Dedifferentiated amniotic fluid mesenchymal stem cell (primary cell): ENCODE data around the gene MAN2A1.
A peak's percentile ranks its signal among the peaks of the same experiment; 100 is the strongest.

ENCODE experiments used
- DNase-seq: peaks from one replicate; pipeline ENCODE4 v3.0.0-alpha.2; 2016; ENCODE audit errors: extremely low spot score

Gene MAN2A1

DNA sequence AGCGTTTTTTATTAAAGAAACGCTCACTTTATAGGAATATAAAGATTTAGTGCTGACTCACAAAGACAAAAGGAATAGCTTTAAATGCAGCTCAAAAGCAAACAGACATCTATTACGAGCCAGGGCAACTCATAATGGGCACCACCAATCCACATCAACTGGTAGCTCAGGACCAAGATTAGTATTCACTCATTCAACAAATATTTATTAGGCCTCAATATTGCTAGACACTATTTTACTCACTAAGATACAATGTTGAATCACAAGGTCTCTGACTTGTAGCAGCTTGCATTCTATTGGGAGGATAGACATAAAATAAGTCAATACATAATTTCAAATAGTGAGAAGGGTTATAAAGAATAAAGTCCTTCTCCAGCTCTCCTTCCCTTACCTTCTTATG lies 8.0 kb upstream of the MAN2A1 start:
- no peak for DNase-seq

DNA sequence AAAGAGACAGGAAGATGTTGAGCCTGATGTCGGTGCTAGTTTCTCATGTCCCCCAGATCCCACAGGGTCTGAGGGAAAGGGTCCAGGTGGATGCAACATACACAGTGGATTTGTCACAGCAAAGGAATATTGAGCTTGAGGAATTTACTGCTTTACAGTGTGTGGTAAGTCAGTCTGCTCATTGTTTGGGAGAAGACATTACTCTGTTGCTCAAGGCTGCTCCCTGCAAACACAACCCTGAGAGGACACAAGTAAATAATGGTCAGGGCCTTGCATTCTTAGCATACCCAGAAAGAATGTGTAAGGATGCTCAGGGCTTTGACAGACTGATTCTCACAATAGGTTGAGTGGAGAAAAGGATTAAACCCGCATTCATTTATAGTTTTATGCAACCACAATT lies 7.3 kb upstream of the MAN2A1 start:
- no peak for DNase-seq

DNA sequence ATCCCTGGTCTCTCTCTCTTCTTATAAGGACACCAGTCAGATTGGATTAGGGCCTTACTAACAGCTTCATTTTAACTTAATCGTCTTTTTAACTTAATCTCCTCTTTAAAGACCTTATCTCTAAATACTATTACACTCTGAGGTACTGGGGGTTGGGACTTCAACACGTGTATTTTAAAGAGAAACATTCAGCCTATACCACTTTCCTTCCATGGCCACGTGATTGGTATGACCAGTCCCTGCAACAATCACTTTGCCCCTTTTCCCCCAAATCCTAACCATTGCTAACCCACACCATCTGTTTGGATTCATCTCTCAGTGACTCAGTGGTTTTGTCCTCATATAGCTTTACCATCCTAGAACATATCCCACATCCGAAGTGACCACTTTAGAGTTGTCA lies 3.8 kb upstream of the MAN2A1 start:
- no peak for DNase-seq

DNA sequence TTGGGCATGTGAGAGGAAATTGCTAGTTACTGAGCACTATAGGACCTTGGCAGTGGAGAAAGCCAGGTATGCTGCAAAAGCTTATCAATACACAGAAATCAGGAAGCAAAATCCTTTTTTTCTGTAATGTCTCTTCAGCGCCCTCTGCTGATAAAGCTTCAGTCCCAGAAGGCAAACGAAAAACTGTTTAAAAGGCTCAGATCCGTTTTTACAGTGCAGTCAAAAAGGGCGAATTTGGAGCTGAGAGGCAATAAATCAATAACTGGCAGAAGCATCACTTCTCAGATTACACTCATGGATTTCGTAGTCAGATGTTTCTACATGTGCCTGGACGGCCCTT lies 1.1 kb upstream of the MAN2A1 start:
- no peak for DNase-seq

DNA sequence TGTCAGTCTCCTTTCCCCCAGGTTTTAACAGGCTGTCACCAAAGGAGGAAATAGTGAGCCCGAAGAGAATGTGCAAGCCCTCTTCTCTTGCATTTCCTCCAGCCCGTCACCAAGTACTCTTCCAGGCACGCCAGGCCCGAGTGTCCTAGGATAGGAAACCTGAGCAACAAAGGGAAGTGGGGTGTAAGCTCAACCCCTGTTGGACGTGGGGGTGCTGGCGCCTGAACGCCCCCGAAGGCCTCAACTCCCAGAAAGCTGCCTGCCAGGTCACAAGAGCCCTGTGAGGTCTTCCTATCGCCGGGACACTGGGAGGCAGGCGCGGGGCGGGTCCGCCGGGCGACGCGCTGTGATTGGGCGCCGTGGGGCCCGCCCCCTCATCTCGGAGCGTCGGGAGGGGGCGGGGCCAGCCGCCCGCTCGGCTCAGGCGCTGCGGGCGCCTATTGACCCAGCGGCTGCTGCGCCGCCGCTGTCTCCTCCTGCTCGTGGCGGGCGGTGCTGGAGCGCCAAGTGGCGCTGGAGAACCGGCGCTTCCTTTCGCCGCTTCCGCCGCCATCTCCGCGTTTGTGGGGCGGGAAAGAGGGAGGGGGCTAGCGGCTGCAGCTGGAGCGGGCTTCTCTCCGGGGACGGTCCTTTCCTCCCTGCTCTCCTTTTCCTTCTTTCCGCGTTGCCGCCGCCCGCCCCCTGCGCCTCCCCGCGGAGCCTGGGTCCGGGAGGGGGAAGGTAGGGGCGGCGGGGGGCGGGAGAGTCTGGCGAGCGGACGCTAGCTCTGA lies 572 bp upstream of the MAN2A1 start:
- peak; percentile 70 for DNase-seq

DNA sequence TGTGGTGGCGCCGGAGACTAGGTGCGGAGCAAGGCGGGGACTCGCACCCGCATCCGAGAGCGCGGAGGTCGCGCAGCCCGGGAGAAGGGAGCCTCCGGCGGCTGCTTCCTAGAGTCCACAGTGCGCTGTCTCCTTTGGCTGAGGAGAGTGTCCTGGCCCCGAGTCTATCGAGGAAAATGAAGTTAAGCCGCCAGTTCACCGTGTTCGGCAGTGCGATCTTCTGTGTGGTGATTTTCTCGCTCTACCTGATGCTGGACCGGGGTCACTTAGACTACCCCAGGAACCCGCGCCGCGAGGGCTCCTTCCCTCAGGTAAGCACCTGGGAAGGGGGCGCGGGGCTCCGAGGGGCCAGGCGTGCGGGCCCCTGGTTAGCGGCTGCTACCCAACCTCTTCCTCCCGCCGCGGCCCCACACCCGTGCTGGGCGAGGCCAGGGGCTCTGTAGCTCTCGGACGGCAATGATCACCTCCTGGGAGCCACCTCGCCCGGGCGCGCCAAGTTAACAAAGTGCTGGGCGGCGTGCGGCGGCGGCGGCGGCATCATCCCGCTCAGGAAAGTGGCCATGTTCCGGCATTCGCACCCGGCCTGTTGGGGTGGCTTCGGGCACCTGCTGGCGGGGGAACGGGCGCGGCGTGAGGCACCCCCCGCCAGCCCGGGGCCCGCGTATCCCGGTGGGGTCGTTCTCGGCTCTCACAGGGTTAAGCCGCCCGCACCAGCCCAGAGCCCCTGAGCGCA lies 681 bp downstream of the MAN2A1 start:
- DNase-seq: no peak

DNA sequence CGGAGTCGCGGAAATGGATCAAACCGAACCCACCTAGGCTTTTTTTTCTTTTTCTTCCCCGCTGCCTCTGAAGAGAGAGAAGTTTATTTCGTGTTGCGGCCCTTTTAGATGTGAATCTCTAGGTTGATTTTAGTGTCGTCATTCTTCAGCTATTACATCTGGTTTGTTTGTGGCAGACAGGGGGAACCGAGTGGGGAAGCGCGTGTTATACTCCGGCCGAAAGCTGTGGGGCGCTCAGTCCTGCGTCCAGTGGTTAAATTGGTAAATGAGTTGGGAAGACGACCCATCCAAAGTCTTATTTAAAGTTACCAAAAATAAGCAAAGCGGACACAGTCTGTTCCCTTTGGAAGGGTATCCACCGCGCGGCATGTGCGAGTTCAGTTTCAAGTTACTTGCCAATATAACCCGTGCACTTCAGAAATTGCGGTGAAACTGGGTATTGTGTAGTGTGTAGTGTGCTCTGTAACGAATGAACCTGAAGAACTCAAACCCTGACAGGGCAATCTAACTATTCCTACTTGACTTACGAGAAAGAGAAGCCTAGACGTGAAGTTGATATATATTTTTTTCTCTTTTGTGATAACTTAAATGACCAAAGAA lies 1.3 kb downstream of the MAN2A1 start:
- peak; percentile 90 for DNase-seq

DNA sequence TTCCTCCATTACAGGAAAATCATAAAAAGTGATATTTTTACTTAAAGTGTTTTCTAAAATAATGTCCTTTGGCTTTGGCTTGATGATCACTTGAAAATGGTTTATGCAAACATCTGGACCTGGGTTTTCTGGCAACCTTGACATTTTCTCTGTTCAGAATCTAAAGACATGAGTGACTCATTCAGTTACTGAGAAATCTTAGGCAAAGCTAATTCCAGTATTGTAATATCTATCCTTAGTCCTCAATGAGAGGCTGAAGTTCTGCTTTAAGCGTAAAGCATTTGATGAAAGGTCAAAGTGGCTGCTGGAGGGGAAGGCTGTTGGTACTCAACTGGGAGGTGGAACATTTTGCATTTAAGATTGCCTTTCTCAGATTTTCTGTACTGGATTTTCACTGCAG lies 2.3 kb downstream of the MAN2A1 start:
- peak; percentile 61 for DNase-seq

DNA sequence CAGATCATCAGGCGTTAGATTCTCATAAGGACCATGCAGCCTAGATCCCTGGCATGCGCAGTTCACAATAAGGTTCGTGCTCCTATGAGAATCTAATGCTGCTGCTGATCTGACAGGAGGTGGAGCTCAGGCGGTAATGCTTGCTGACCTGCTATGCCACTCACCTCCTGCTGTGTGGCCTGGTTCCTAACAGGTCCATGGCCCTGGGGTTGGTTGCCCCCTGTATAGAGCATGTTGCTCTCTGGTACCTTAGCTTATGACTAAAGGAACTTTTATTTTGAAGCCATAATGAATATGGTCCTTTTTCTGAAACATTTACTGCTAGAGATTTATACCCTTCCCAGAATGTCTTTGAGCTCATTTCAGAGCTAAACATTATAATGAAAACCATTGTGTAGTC lies 3.1 kb downstream of the MAN2A1 start:
- DNase-seq: no peak

DNA sequence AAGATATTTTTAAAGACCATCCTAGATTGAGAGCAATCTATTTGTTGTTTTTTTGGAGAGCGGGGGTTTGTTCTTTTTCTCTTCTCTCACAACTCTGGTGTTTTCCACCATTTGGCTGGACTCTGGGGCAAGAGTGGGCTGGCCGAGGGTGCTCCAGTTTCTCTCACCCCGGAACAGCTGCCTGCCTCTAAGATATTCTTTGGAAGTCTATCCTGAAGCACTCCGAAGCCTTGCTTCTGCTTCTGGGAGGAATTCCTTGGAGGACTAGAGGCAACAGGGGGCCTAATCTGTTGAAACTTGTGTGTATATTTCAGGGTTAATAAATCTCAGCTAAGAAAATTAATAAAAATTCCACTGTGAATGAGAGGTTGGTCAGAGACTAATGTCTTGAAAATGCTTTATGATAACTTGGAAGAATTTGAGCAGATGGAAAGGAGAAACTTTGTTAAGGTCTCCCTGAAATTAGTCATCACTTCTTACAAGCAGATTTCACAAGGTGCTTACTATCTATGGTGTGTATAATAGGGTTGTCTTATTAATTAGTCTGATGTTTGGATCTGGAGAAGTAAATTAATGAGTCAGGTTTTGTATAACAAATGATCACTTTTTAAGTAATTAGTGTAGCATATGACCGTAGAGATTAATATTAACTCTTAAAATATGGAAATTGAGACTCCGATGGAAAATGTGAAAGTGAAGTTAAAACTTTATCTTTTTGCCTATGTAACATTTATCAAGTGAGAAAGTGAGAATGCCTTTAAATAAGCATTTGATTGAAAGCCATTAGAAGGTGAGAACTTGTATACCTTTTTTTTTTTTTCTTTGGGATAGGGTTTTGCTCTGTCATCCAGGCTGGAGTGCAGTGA lies 4.0 kb downstream of the MAN2A1 start:
- DNase-seq: no peak

DNA sequence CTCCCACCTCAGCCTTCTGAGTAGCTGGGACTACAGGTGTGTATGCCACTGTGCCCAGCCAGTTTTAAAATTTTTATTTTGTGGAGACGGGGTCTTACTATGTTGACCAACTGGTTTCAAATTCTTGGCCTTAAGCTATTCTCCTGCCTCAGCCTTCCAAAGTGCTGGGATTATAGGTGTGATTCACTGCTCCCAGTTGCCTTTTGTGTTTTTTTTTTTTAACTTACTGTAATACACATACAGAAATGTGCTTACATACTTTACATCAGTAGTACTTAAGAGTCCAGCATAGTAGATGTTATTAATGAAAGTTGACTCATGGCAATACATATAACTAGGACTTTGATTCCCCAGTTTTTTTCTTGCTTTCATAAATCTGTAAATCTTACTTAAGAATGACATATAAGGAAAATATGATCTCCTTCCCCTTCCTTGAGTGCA lies 4.7 kb downstream of the MAN2A1 start:
- no peak for DNase-seq

DNA sequence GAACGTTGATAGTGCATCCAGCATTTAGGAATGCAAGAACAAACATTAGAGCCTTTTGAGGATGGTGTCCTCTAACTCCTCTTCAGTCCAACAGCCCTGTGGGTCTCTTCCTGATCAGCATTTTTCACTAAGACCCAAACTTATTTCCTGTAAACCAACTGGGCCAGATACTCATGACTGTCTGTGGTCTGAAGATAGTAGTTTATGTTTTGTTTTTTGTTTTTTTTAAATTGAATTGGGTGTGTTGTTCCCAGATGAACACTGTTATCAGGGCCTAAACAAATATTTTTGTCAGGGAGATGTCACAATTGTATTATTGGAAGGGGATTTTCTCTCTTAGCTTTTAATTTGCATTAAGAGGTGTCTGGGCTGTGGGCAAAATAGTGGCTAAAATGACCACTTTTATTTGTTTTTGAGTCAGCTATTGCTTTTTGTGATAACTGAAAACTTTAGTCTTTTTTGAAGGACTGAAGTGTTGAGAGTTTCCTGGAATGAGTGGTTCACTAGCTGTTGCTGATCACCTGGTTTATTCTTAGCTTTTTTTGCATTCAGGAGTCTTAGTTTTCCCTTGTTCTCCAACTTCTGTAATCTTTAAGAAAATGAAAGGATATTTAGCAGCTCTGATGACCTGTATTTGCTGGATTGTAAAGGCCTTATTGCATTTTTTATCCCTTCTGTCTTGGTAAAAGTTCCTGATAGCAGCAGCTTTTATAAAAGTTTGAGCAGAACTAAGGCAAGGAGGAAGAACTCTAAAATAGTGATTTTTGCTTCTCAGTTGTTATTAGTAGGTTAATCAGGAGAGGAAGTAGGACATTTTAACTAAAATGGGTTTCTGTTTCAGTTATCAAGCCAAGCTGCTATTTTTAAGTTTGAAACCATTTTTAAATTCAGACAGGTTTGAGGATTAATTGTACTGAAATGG lies 5.5 kb downstream of the MAN2A1 start:
- DNase-seq: no peak

DNA sequence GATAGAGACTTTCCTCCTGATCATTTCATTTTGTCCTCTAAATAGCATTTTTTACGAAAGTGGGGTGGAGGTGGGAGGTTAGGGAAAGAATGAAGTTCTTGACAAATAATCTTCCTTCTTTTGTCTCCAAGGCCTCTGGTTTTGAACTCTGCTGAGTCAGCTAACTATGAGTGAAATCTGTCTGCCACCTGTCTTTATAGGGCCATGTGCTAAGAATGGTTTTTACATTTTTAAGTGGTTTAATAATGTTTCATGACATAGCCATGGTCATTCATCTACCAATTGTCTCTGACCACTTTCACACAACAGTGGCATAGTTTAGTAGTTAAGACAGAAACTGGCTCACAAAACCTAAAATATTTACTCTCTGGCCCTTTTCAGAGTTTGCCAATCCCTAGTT lies 7.6 kb downstream of the MAN2A1 start:
- no peak for DNase-seq

DNA sequence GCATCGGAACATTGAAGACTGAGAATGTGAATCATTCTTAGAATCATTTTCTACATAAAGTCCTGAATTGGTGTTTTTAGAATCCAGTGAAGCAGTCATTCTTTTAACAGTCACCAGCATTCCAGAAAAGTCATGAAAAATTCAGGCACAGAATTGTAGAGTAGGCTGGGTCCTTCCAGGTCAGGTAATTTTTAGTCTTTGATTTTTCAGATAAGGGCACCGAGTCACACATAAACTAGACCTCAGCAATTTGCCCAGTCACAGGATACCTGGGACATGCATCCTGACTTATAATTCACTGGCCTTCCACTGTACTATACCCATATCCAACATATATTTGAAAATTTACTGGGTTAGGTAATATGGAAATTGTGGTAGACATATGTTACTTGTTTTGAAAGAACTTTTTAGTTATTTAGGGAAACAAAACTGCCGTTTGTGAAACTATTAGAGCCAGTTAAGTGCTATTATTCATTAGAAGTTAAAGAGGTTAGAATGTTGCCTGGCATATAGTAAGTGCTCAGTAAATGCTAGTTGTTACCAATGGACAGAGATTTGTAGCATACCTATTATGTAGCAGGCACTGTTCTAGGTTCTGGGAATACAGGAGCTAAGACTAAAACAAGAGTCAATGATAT lies 10.9 kb downstream of the MAN2A1 start:
- no peak for DNase-seq

DNA sequence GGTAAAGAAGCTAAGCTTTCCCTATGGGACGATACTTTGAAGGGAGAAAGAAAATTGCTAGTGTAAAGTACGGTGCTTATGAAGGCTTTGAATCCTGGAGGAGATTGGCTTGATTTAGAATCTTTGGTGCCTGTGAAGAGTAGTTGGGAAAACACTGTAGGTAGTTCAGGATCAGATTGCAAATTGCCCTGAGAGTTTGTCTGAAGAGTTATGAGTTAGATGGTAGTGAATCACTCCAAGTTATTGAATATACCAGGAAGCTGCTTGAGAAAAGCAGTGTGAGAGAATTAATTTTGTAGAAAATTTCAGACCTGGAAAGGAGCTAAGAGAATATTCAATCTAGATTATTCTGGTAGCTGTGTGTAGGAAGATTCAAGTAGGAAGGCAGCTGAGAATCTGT lies 11.5 kb downstream of the MAN2A1 start:
- DNase-seq: no peak

DNA sequence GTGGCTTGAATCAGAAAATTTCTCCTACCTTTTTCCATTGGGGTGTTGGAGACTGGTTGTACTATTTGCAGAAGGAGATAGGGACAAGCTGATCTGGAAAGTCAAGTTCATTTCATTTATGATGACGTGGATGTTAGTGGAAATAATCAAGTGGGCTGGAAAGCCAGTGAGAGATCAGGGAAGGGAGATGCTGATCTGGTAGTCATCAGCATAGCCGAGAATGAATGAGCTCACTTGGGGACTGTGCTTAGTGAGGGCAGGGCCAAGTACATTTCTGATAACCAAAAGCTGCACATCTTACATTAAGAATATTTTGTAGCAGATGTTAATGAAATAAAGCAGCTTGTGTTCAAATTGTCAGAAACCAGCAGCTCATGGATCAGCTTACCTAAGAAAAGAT lies 12.1 kb downstream of the MAN2A1 start:
- DNase-seq: no peak

DNA sequence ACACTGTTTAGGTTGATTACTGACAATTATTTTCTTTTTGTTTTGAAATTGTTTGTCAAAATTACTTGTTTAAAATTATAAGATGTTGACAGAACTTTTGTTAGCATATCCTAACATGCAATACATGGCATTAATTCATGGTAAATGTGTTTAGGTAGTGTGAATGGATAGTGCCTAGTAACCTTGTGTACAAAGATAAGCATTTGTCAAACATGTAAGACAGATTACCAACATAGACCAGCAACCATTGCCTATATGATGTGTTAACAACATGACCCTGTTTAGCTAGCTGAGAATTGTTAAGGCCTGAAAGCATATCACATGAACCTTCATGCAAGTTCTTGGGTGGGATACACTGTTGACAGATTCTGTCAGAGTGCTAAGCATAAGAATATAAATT lies 13.4 kb downstream of the MAN2A1 start:
- no peak for DNase-seq

DNA sequence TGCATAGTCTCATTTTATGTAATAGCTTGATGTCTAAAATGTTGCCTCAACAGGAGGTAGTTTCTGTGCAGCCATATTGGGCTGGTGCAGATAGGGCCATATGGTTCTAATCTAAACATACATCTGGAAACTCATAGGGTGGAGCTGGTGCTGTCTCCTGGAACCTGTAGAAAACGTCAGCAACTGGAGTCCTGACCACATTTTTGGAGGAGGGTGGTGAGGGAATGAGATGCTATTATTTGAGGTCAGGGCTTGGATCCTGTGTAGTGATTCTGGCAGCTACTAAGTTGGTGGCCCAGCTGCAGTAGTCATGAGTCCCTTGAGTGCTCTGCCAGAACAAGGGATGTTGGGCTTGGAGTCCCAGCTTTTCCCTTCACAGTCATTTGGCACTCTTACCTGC lies 14.1 kb downstream of the MAN2A1 start:
- DNase-seq: no peak

DNA sequence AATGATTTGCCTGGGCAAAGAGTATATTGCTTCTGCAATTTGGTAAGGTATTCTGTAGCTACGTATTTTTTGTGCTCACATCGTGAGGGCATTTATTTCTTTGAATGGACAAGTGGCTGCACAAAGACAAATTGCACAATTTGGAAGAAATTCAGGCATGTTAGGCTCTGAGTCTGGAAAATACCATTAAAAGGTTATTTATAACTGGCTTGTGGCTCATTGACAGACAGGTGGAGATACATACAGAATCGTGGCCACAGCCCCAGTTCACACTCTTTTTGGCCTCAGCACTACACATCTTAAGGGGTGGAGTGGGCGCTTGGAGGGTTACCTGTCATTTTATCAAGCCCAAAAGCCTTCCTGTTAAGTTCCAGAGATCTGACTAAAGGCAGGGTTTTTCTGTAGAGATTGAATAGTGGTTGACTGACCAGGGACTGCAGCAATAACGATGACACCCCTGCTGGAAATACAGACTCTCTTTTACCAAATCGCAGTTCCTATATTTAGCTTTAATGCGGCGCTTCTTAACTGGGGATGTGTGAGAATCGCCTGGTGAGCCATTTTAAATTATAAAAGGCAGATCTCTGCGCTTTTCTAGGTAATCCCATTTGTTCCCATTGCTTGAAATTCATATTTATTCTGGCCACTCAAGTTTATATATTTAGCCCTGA lies 14.7 kb downstream of the MAN2A1 start:
- DNase-seq: no peak

DNA sequence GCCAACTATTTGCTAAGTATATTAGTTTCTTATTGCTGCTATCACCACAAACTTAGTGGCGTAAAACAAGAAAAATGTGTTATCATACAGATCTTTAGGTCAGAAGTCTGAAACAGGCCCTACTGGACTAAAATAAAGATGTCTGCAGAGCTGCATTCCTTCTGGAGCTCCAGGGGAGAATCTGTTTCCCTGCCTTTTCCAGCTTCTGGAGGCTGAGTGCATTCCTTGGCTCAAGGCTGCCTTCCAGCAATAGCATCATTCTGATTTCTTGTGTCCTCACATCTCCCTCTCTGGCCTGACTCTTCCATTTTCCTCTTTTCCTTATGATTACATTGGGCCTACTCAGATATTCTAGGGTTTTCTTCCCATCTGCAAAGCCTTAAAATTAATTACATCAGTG lies 15.9 kb downstream of the MAN2A1 start:
- peak; percentile 41 for DNase-seq
